Neural cell (in vitro differentiated cells): ENCODE data around the gene SH3PXD2B. TPM values are rescaled to one million over a fixed set of nuclear protein-coding genes. Genes with fewer than 3 reads are reported as not detected.
"Not testable (repeated sequence)": the region's sequence is repeated elsewhere in the genome, so short reads cannot be mapped to it uniquely, and the experiment has no call there.

Source experiments
- H2AFZ ChIP-seq: fragments of 200-600, 300-800 bp; sonication (generic), shearing (Covaris generic); 2 replicates; pipeline ENCODE4 v1.6.0; 2014; ENCODE audit warnings: low read depth, mild to moderate bottlenecking, antibody characterized with exemption, low read length, moderate library complexity
- H3F3A ChIP-seq: fragments of 200-600 bp; shearing (Covaris generic); 2 replicates; pipeline ENCODE4 v1.6.1; 2016; ENCODE audit warnings: mild to moderate bottlenecking, moderate library complexity, mixed read lengths, antibody characterized with exemption, low read length; ENCODE audit not compliant: insufficient read depth, poor library complexity, severe bottlenecking
- H3K27ac ChIP-seq: fragments of 200-600, 300-800 bp; sonication (generic), shearing (Covaris generic); 2 replicates; pipeline ENCODE4 v1.5.1; 2014; ENCODE audit warnings: mild to moderate bottlenecking, low read length, moderate library complexity
- H3K27me3 ChIP-seq: fragments of 300-800, 200-600 bp; sonication (generic), shearing (Covaris generic); 2 replicates; pipeline ENCODE4 v1.6.0; 2014; ENCODE audit warnings: mild to moderate bottlenecking, low read depth, low read length, moderate library complexity; ENCODE audit not compliant: insufficient read depth
- H3K36me3 ChIP-seq: fragments of 300-800, 200-600 bp; sonication (generic), shearing (Covaris generic); 2 replicates; pipeline ENCODE4 v1.5.1; 2014; ENCODE audit warnings: mild to moderate bottlenecking, antibody characterized with exemption, low read length, moderate library complexity; ENCODE audit not compliant: insufficient read depth
- H3K4me2 ChIP-seq: fragments of 300-800, 200-600 bp; sonication (generic), shearing (Covaris generic); 2 replicates; pipeline ENCODE4 v1.6.0; 2014; ENCODE audit warnings: mild to moderate bottlenecking, low read length
- H3K4me3 ChIP-seq: fragments of 300-800, 200-600 bp; sonication (generic), shearing (Covaris generic); 2 replicates; pipeline ENCODE4 v1.5.1; 2014; ENCODE audit warnings: mild to moderate bottlenecking, low read length, moderate library complexity
- H3K79me2 ChIP-seq: fragments of 200-600 bp; shearing (Covaris generic); replicated peaks from 2 replicates; pipeline ENCODE4 v1.6.0; 2014; ENCODE audit warnings: mild to moderate bottlenecking, low read length, moderate library complexity; ENCODE audit not compliant: insufficient read depth
- H3K9ac ChIP-seq: fragments of 300-800, 200-600 bp; sonication (generic), shearing (Covaris generic); 2 replicates; pipeline ENCODE4 v1.6.1; 2016; ENCODE audit warnings: mild to moderate bottlenecking, low read length, mixed read lengths
- H3K9me2 ChIP-seq: fragments of 200-600 bp; shearing (Covaris generic); 2 replicates; pipeline ENCODE4 v1.6.1; 2016; ENCODE audit warnings: mild to moderate bottlenecking, low read length, mixed read lengths; ENCODE audit not compliant: insufficient read depth
- H3K9me3 ChIP-seq: fragments of 200-600, 300-800 bp; sonication (generic), shearing (Covaris generic); 2 replicates; pipeline ENCODE4 v1.6.1; 2016; ENCODE audit warnings: mild to moderate bottlenecking, mixed run types, low read length, moderate library complexity, mixed read lengths
- H4K20me1 ChIP-seq: fragments of 200-600 bp; shearing (Covaris generic); 2 replicates; pipeline ENCODE4 v1.6.1; 2016; ENCODE audit warnings: mild to moderate bottlenecking, mixed run types; ENCODE audit not compliant: insufficient read depth
- CTCF ChIP-seq: fragments of 450-650 bp; IDR thresholded peaks from 2 replicates; pipeline ENCODE4 v1.5.1; 2014; ENCODE audit warnings: antibody characterized with exemption, mild to moderate bottlenecking, moderate library complexity; ENCODE audit not compliant: poor library complexity, severe bottlenecking
- EP300 ChIP-seq: fragments of 450-650 bp; conservative IDR thresholded peaks from 2 replicates; pipeline ENCODE4 v1.6.1; 2014; ENCODE audit warnings: antibody characterized with exemption, mild to moderate bottlenecking, moderate library complexity; ENCODE audit not compliant: poor library complexity, severe bottlenecking
- EZH2 ChIP-seq: fragments of 200-600, 300-800 bp; shearing (Covaris generic), sonication (generic); IDR thresholded peaks from 2 replicates; pipeline ENCODE4 v1.6.1; 2014; ENCODE audit warnings: antibody characterized with exemption, low read length, borderline replicate concordance, mild to moderate bottlenecking; ENCODE audit not compliant: insufficient read depth, poor library complexity, severe bottlenecking
- MXI1 ChIP-seq: fragments of 450-650 bp; conservative IDR thresholded peaks from 2 replicates; pipeline ENCODE4 v1.6.1; 2014; ENCODE audit warnings: antibody characterized with exemption, mild to moderate bottlenecking; ENCODE audit not compliant: poor library complexity, severe bottlenecking
- POLR2AphosphoS5 ChIP-seq: IDR thresholded peaks from 2 replicates; pipeline ENCODE4 v1.6.1; 2012
- RAD21 ChIP-seq: fragments of 450-650 bp; conservative IDR thresholded peaks from 2 replicates; pipeline ENCODE4 v1.6.1; 2014; ENCODE audit warnings: antibody characterized with exemption, mild to moderate bottlenecking, moderate library complexity
- REST ChIP-seq: IDR thresholded peaks from 2 replicates; pipeline ENCODE4 v1.6.1; 2012; ENCODE audit warnings: borderline replicate concordance
- SMC3 ChIP-seq: fragments of 450-650 bp; conservative IDR thresholded peaks from 2 replicates; pipeline ENCODE4 v1.6.1; 2014; ENCODE audit warnings: antibody characterized with exemption, mild to moderate bottlenecking, moderate library complexity; ENCODE audit not compliant: poor library complexity
- TAF1 ChIP-seq: IDR thresholded peaks from 2 replicates; pipeline ENCODE4 v1.6.1; 2012; ENCODE audit warnings: low read depth
- polyA plus RNA-seq: library from polyadenylated mRNA; depleted of rRNA; stranded (reverse); fragments of >200 nt; gene quantifications from 2 replicates; pipeline ENCODE4 v1.2.3, GENCODE V29; 2014

Gene SH3PXD2B
- polyA plus RNA-seq, 1 donor from 2014 or later = 11.7 TPM

- Histone ChIP-seq H4K20me1 (no peaks in the 10 kb centered on the region), H3F3A (no peaks in the 10 kb centered on the region), H3K79me2 (no peaks in the 10 kb centered on the region), H3K27ac (no peak overlapping the region), H3K36me3 (no peaks in the 10 kb centered on the region), H2AFZ (no peak overlapping the region), H3K27me3 (no peaks in the 10 kb centered on the region), H3K9me3 (no peaks in the 10 kb centered on the region), H3K4me2 (no peak overlapping the region), H3K9ac (no peak overlapping the region), H3K4me3 (no peak overlapping the region), H3K9me2 (no peaks in the 10 kb centered on the region)
- TF ChIP-seq POLR2AphosphoS5 (no peak), TAF1 (no peak), SMC3 (no peak), RAD21 (no peak), REST (no peak), EP300 (no peak), CTCF (no peak), MXI1 (no peak), EZH2 (no peak)
Measured at GRCh38 chr5:172479784-172480115, 25.4 kb upstream of the SH3PXD2B start.

- H2AFZ ChIP-seq = no peak overlapping the region
- H3F3A ChIP-seq = no peaks in the 10 kb centered on the region
- no peaks in the 10 kb centered on the region for H3K9me2 ChIP-seq
- no peak overlapping the region for H3K9ac ChIP-seq
- no peaks in the 10 kb centered on the region for H3K27me3 ChIP-seq
- H3K4me3 ChIP-seq = no peak overlapping the region
- H4K20me1 ChIP-seq = no peaks in the 10 kb centered on the region
- H3K4me2 ChIP-seq = no peak overlapping the region
- no peaks in the 10 kb centered on the region for H3K36me3 ChIP-seq
- no peak for TF ChIP-seq TAF1
- peak; percentile 93 for TF ChIP-seq RAD21
- peak; percentile 95 for TF ChIP-seq CTCF
- TF ChIP-seq SMC3 = peak; percentile 99
- no peak for TF ChIP-seq MXI1
- TF ChIP-seq REST = no peak
- TF ChIP-seq POLR2AphosphoS5 = no peak
- TF ChIP-seq EP300 = peak; percentile 18
- no peak for TF ChIP-seq EZH2
- no peaks in the 10 kb centered on the region for H3K79me2 ChIP-seq
- H3K9me3 ChIP-seq = no peaks in the 10 kb centered on the region
- no peak overlapping the region for H3K27ac ChIP-seq
Measured at GRCh38 chr5:172479034-172479783, 24.9 kb upstream of the SH3PXD2B start.

GRCh38 chr5:172478695-172479033, 24.3 kb upstream of the SH3PXD2B start:
- not testable (repeated sequence) for H3K9me2 ChIP-seq, H3K9me3 ChIP-seq, H3F3A ChIP-seq, H3K4me2 ChIP-seq, H3K9ac ChIP-seq, H4K20me1 ChIP-seq, H3K79me2 ChIP-seq, H3K4me3 ChIP-seq, H3K27ac ChIP-seq, H3K27me3 ChIP-seq, H2AFZ ChIP-seq, H3K36me3 ChIP-seq
